Measurements from ENCODE around the gene C2CD2. TPM values are rescaled to one million over a fixed set of nuclear protein-coding genes. Genes with fewer than 3 reads are reported as not detected.

C2CD2 gene
- total RNA-seq, 3 donors from 2014 or later, result 9.4 to 29.1 (median 17.8) TPM

DNA sequence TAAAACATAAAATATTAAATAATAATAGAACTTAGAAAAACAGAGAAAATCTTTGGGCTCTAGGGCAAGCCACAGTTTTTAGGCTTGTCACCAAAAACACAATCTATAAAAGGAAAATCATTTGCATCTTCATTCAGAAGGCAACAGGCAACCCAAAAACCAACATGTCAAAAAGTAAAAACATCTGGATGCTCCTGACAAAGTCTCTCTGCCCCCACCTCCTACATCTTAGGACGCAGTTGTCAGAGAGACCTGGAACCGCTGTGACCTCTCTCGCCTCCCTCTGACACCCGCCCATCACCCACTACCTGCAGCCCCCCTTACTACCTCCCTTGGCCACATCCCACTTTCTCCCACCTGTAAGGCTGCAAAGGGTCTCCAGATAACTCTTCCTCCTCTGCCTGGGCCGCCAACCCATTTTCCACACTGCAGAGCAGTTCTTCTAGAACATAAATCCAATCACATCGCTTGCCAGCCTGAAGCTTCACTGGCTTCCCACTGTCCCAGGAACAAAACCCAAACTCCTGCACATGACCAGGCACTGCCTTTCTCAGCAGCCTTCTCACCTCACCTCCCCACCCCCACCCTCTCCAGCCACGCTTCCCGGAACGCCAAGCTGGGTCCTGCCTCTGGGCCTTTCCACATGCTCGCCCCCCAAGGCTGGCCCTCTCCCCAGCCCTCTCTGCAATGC is 89.4 kb downstream of the C2CD2 start:
- no peak overlapping the region for H3K4me3 ChIP-seq
- H3K9me3 ChIP-seq, result no peaks in the 10 kb centered on the region
- ATAC-seq, result no peak
- no peak for TF ChIP-seq CTCF (IDR thresholded peaks at IDR 0.05)
- intact Hi-C loops (cut with DNase I, micrococcal nuclease), result no loop called here
- no peaks in the 10 kb centered on the region for H3K36me3 ChIP-seq (ENCODE audit: low read depth)
- no peak for DNase-seq
- H3K4me1 ChIP-seq (ENCODE audit: low read depth), result no peaks in the 10 kb centered on the region

GRCh38 chr21:41863439-41863740 is 90.4 kb downstream of the C2CD2 start:
- Histone ChIP-seq H3K4me1 (ENCODE audit: low read depth) (no peaks in the 10 kb centered on the region), H3K36me3 (ENCODE audit: low read depth) (no peaks in the 10 kb centered on the region), H3K9me3 (no peaks in the 10 kb centered on the region), H3K4me3 (no peak overlapping the region)
- TF ChIP-seq CTCF (IDR thresholded peaks at IDR 0.05), result no peak
- intact Hi-C loops (cut with DNase I, micrococcal nuclease), result no loop called here
- ATAC-seq (no peak), DNase-seq (no peak)

DNA sequence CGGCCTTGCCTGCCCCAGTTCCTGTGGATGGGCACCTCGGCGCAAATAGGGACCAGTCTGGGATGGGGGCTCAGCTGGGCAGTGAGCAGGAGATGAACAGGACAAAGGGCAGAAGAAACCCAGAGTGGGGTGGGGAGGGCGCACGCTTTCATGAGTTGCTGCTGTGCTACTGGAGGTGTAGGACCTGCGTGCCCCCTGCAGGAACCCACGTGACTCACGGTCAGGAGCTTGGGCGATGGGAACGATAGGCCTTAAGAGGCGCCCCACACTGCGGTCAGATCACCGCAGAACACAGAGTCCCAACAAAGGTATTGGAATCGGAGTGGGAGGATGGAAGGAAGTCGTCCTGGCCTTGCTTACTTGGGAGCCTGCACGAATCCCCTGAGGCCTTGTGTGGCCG is 91.8 kb downstream of the C2CD2 start:
- Histone ChIP-seq H3K4me3 (no peak overlapping the region), H3K4me1 (ENCODE audit: low read depth) (no peaks in the 10 kb centered on the region), H3K9me3 (no peaks in the 10 kb centered on the region), H3K36me3 (ENCODE audit: low read depth) (no peaks in the 10 kb centered on the region)
- DNase-seq, result no peak
- TF ChIP-seq CTCF (IDR thresholded peaks at IDR 0.05), result no peak
- intact Hi-C loops (cut with DNase I, micrococcal nuclease), result no loop called here
- no peak for ATAC-seq

GRCh38 chr21:41861255-41861654 is 92.6 kb downstream of the C2CD2 start:
- intact Hi-C loops (cut with DNase I, micrococcal nuclease), result no loop called here
- DNase-seq, result no peak
- no peak overlapping the region for H3K4me3 ChIP-seq
- no peak for TF ChIP-seq CTCF (IDR thresholded peaks at IDR 0.05)
- no peak for ATAC-seq
- H3K9me3 ChIP-seq, result no peaks in the 10 kb centered on the region
- no peaks in the 10 kb centered on the region for H3K36me3 ChIP-seq (ENCODE audit: low read depth)
- no peaks in the 10 kb centered on the region for H3K4me1 ChIP-seq (ENCODE audit: low read depth)

DNA sequence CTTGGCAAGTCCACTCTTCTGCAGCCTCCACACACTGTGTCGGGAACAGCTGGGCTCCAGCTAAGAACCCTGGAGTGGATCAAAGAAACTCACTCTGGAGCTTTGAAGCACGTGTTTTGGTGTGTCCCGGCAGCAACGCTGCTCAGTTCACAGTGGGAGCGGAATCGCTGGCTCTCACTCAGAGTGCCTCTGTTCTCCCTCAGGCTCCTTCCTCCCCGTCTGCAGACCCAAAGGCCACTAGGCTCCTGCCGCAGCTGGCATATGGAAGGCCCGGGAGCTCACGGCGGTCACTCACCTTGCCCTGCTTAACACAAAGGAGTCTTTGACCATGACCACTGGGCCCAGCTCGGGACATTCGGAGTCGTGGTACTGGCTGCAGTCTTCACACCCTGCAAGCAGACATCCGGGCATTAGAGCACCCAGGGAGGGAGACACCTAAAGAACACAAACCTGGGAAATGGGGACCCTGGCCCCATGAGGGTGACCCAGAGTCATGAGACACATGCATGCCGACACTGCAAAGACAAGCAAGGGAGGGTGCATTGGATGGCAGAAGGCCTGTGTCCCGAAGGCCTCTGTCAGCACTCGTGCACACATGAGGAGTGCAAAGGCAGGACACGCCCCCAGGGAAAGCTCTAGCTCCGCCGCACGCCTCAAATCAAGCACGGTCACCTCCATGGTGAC is 94.4 kb downstream of the C2CD2 start:
- intact Hi-C loops (cut with DNase I, micrococcal nuclease), result no loop called here
- DNase-seq (no peak), ATAC-seq (no peak)
- Histone ChIP-seq H3K4me3 (no peak overlapping the region), H3K36me3 (ENCODE audit: low read depth) (no peaks in the 10 kb centered on the region), H3K9me3 (no peaks in the 10 kb centered on the region), H3K4me1 (ENCODE audit: low read depth) (no peaks in the 10 kb centered on the region)
- no peak for TF ChIP-seq CTCF (IDR thresholded peaks at IDR 0.05)

Data from mucosa of descending colon (tissue), 3 donors.